Fibroblast of lung (primary cell): Measurements from ENCODE around the gene DHX16. TPM values are rescaled to one million over a fixed set of nuclear protein-coding genes. Genes with fewer than 3 reads are reported as not detected.
A peak's percentile ranks its signal among the peaks of the same experiment; 100 is the strongest.

ENCODE experiments used
- DNase-seq, 2 donors: peaks; one replicate each; pipeline versions ENCODE4 v3.0.0 to v3.0.0-alpha.2; 2010; ENCODE audit warnings: low read depth in 2 of 2
- H2AFZ ChIP-seq: 2 replicates; pipeline ENCODE4 v1.5.1; 2012; ENCODE audit warnings: low read length, control low read depth, inconsistent platforms
- H3K27ac ChIP-seq: 2 replicates; pipeline ENCODE4 v1.5.1; 2011; ENCODE audit warnings: low read length, control low read depth; ENCODE audit not compliant: insufficient read depth
- H3K27me3 ChIP-seq: 2 replicates; pipeline ENCODE4 v1.5.1; 2011; ENCODE audit warnings: mild to moderate bottlenecking, low read length; ENCODE audit not compliant: control insufficient read depth, insufficient read depth
- H3K36me3 ChIP-seq: 2 replicates; pipeline ENCODE4 v1.5.1; 2011; ENCODE audit warnings: low read length; ENCODE audit not compliant: control insufficient read depth, insufficient read depth
- H3K4me1 ChIP-seq: 2 replicates; pipeline ENCODE4 v1.5.1; 2011; ENCODE audit warnings: low read length; ENCODE audit not compliant: control insufficient read depth, insufficient read depth; ENCODE audit errors: extremely low read depth
- H3K4me2 ChIP-seq: 2 replicates; pipeline ENCODE4 v1.5.1; 2011; ENCODE audit warnings: low read length, control low read depth; ENCODE audit not compliant: insufficient read depth; ENCODE audit errors: extremely low read depth
- H3K4me3 ChIP-seq, 4 experiments: fragments of 200-600 bp in 1 of 4; sonication (generic) in 1 of 4; replicated peaks in 1 of 4; 2 replicates each; pipeline ENCODE4 v1.5.1; 2011 to 2016; ENCODE audit warnings: low read length in 4 of 4, low read depth in 3 of 4, mild to moderate bottlenecking in 3 of 4, control low read depth in 2 of 4, inconsistent platforms in 1 of 4, mixed read lengths in 1 of 4; ENCODE audit not compliant: insufficient read depth in 1 of 4; ENCODE audit errors: control extremely low read depth in 1 of 4
- H3K79me2 ChIP-seq: 2 replicates; pipeline ENCODE4 v1.5.1; 2012; ENCODE audit warnings: mild to moderate bottlenecking, low read length, inconsistent platforms; ENCODE audit not compliant: control insufficient read depth, insufficient read depth
- H3K9ac ChIP-seq: 2 replicates; pipeline ENCODE4 v1.5.1; 2011; ENCODE audit warnings: mild to moderate bottlenecking, low read length, control low read depth; ENCODE audit not compliant: insufficient read depth
- H3K9me3 ChIP-seq: 2 replicates; pipeline ENCODE4 v1.5.1; 2012; ENCODE audit warnings: low read depth, low read length; ENCODE audit not compliant: control insufficient read depth, insufficient read depth
- H4K20me1 ChIP-seq: 2 replicates; pipeline ENCODE4 v1.5.1; 2011; ENCODE audit warnings: low read length; ENCODE audit not compliant: control insufficient read depth, insufficient read depth; ENCODE audit errors: extremely low read depth
- CTCF ChIP-seq, 2 donors: IDR thresholded peaks in 1 of 2; conservative IDR thresholded peaks in 1 of 2; 1 replicate in 1 of 2; 2 replicates in 1 of 2; pipeline ENCODE4 v1.5.1; 2011 to 2012; ENCODE audit warnings: low read length in 2 of 2, control low read depth in 1 of 2, inconsistent platforms in 1 of 2, low read depth in 1 of 2, mild to moderate bottlenecking in 1 of 2
- EZH2 ChIP-seq: IDR thresholded peaks from 2 replicates; pipeline ENCODE4 v1.5.1; 2012; ENCODE audit warnings: low read length, control low read depth, mild to moderate bottlenecking; ENCODE audit errors: missing control alignments
- polyA plus RNA-seq, 2 donors: library from polyadenylated mRNA; depleted of rRNA in 1 of 2; stranded (reverse) in 1 of 2; unstranded in 1 of 2; fragments of >200 nt; gene quantifications; 2 replicates each; pipeline ENCODE4 v1.2.1, GENCODE V29; 2011 to 2012; ENCODE audit warnings: missing spikeins in 1 of 2
- total RNA-seq: library from RNA; depleted of rRNA; stranded (reverse); fragments of >200 nt; gene quantifications from 2 replicates; pipeline ENCODE4 v1.2.1, GENCODE V29; 2014

Gene DHX16
- total and polyA plus RNA-seq, 2 donors (not counting 1 experiment from before 2014, with no cell fraction given), result 22.5 to 34.8 TPM

DNA sequence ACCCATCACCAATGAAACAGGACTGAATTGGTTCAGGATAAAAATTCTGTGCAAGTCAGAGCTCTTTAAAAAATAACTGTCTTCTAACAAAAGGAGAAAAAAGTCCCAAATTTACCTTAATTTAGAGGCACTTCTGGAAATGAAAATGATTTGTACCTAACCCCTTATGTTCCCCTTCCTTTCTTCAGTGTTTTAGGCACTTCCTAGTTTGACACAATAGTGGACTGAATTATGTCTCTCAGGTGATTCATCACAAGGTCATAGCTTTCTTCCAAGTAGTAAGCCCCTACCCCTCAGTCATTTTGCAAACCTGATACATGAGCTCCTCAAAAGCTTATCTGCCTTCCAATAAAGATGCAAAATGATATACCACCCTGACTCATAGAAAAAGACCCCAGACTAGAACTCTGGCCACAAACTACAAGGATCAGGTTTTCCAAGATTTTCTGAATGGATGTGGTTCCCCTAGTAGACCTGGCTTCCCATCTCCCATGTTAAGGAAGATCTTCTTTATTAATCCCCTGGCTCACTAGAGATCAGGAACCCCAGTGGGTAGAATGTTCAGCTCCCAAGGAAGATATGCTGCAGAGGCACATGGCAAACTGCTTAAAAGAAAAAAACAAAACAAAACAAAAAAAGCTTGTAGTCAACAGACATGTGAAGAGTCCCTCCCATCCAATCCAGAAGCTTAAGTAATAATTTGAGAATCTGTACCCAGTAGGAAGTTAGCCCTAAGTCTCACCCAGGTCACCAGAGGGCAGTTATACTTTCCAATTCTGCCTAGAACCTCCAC is 59.4 kb downstream of the DHX16 start:
- H3K4me3 ChIP-seq, result peak overlapping the region in 2 of 4 experiments; percentile 5 to 98
- no peaks in the 10 kb centered on the region for H3K27me3 ChIP-seq
- DNase-seq, result peak; percentile 27 to 51
- no peaks in the 10 kb centered on the region for H3K9me3 ChIP-seq
- peaks cover 29% of the 10 kb centered on the region for H3K79me2 ChIP-seq
- peak overlapping the region; percentile 11 for H3K27ac ChIP-seq
- peaks cover 5% of the 10 kb centered on the region for H3K36me3 ChIP-seq
- H4K20me1 ChIP-seq, result no peaks in the 10 kb centered on the region
- peak overlapping the region; percentile 100 for H3K4me2 ChIP-seq
- H2AFZ ChIP-seq, result no peak overlapping the region
- peaks cover 14% of the 10 kb centered on the region for H3K4me1 ChIP-seq
- TF ChIP-seq EZH2 (no peak), CTCF (conservative IDR thresholded peaks at IDR 0.05 in 1 of 2, IDR thresholded peaks at IDR 0.05 in 1 of 2; ENCODE audit: low read depth in 1 of 2, low read length in 2 of 2) (no peak)
- no peak overlapping the region for H3K9ac ChIP-seq

- H3K27me3 ChIP-seq, result no peaks in the 10 kb centered on the region
- peak; percentile 56 to 89 for DNase-seq
- H3K27ac ChIP-seq, result peak overlapping the region; percentile 11
- H3K79me2 ChIP-seq, result peaks cover 25% of the 10 kb centered on the region
- no peaks in the 10 kb centered on the region for H3K9me3 ChIP-seq
- H2AFZ ChIP-seq, result no peak overlapping the region
- H4K20me1 ChIP-seq, result no peaks in the 10 kb centered on the region
- H3K9ac ChIP-seq, result no peak overlapping the region
- H3K4me1 ChIP-seq, result peaks cover 13% of the 10 kb centered on the region
- H3K36me3 ChIP-seq, result peaks cover 5% of the 10 kb centered on the region
- TF ChIP-seq CTCF (conservative IDR thresholded peaks at IDR 0.05 in 1 of 2, IDR thresholded peaks at IDR 0.05 in 1 of 2; ENCODE audit: low read depth in 1 of 2, low read length in 2 of 2), result no peak
- no peak for TF ChIP-seq EZH2
- H3K4me3 ChIP-seq, result no peak overlapping the region
- peak overlapping the region; percentile 25 for H3K4me2 ChIP-seq
Observed at GRCh38 chr6:30612687-30613248, 60.0 kb downstream of the DHX16 start.

DNA sequence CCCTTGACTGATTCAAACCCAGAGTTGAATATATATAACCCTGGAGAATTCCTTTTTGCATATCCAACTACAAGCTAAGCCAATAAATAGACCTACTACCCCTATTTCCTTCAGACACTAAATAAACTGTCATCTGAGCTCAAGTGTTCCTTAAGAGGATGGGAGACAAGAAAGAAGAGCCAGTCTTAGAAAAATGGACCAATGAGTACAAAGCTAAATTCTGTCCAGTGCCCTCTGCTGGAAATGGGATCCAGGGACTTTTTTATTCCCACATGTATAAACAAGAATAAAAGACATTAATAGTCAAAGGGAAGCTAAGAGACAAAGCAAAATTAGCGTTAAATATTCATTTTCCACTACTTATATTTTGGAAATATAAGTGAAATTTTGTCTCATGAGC is 60.6 kb downstream of the DHX16 start:
- H3K27ac ChIP-seq, result no peak overlapping the region
- H3K4me2 ChIP-seq, result no peak overlapping the region
- no peaks in the 10 kb centered on the region for H4K20me1 ChIP-seq
- H3K4me1 ChIP-seq, result peaks cover 13% of the 10 kb centered on the region
- no peak overlapping the region for H3K4me3 ChIP-seq
- peak; percentile 29 to 56 for TF ChIP-seq CTCF (conservative IDR thresholded peaks at IDR 0.05 in 1 of 2, IDR thresholded peaks at IDR 0.05 in 1 of 2; ENCODE audit: low read depth in 1 of 2, low read length in 2 of 2)
- TF ChIP-seq EZH2, result no peak
- H3K9me3 ChIP-seq, result no peaks in the 10 kb centered on the region
- DNase-seq, result peak; percentile 29 to 68
- no peak overlapping the region for H2AFZ ChIP-seq
- peaks cover 5% of the 10 kb centered on the region for H3K36me3 ChIP-seq
- H3K27me3 ChIP-seq, result no peaks in the 10 kb centered on the region
- peaks cover 25% of the 10 kb centered on the region for H3K79me2 ChIP-seq
- no peak overlapping the region for H3K9ac ChIP-seq
